ENCODE results near the gene BEST2. TPM values are rescaled to one million over a fixed set of nuclear protein-coding genes. Genes with fewer than 3 reads are reported as not detected.

BEST2 gene
- total RNA-seq, 1 donor from 2014 or later: not detected

DNA sequence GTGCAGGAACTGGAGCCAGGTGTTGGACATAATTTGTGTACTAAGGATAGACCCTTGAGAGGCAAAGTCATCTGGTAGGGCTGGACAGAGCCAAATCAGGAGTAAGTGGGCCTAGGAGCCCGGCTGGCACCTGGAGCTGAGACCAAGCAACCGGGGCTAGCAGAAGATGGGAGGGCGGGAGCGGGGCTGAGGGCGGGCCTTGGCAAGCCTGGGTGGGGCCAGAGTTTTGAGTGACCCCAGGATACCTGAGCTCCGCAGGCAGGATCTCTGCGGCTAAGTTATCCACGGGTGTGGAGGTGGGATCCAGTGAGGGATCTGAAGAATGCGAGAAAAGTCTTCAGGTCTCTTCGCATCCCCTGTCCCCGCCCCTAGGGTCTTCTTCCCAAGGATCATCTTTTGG, 15.6 kb downstream of the BEST2 start:
- peak overlapping the region; percentile 56 for H3K4me3 Mint-ChIP-seq (ENCODE audit: unreplicated experiment)
- H3K27me3 Mint-ChIP-seq (ENCODE audit: unreplicated experiment): peaks cover 23% of the 10 kb centered on the region
- no peak for DNase-seq (ENCODE audit: low spot score)
- H3K36me3 Mint-ChIP-seq (ENCODE audit: low read depth, unreplicated experiment): peaks cover 12% of the 10 kb centered on the region
- H3K9me3 Mint-ChIP-seq (ENCODE audit: unreplicated experiment): no peaks in the 10 kb centered on the region
- TF ChIP-seq, protein P1, sequence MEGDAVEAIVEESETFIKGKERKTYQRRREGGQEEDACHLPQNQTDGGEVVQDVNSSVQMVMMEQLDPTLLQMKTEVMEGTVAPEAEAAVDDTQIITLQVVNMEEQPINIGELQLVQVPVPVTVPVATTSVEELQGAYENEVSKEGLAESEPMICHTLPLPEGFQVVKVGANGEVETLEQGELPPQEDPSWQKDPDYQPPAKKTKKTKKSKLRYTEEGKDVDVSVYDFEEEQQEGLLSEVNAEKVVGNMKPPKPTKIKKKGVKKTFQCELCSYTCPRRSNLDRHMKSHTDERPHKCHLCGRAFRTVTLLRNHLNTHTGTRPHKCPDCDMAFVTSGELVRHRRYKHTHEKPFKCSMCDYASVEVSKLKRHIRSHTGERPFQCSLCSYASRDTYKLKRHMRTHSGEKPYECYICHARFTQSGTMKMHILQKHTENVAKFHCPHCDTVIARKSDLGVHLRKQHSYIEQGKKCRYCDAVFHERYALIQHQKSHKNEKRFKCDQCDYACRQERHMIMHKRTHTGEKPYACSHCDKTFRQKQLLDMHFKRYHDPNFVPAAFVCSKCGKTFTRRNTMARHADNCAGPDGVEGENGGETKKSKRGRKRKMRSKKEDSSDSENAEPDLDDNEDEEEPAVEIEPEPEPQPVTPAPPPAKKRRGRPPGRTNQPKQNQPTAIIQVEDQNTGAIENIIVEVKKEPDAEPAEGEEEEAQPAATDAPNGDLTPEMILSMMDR (IDR thresholded peaks at IDR 0.05; ENCODE audit: unreplicated experiment): no peak
- peaks cover 3% of the 10 kb centered on the region for H3K4me1 Mint-ChIP-seq (ENCODE audit: unreplicated experiment)
- no peak overlapping the region for H3K27ac Mint-ChIP-seq (ENCODE audit: unreplicated experiment)

DNA sequence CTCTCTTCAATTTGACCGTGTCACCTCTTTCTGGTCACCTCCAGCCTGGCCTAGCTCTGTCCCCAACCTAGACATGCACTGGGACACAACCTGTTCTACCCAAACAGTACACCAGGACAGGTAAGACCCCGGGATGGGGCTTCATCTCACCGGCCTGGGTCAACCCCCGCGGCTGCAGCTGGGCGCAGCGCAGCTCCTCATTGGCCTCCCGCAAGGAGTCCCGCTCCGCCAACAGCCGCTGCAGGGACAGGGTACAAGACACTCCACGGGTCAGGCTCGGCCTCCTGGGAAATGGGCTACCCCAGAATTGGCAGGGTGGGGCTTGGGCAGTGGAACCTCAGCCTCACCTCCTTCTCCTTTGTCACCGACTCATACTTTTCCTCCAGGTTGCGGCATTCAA, 16.1 kb downstream of the BEST2 start:
- Mint-ChIP-seq H3K36me3 (ENCODE audit: low read depth, unreplicated experiment) (peaks cover 12% of the 10 kb centered on the region), H3K9me3 (ENCODE audit: unreplicated experiment) (no peaks in the 10 kb centered on the region), H3K4me1 (ENCODE audit: unreplicated experiment) (peaks cover 3% of the 10 kb centered on the region), H3K27ac (ENCODE audit: unreplicated experiment) (no peak overlapping the region), H3K4me3 (ENCODE audit: unreplicated experiment) (no peak overlapping the region), H3K27me3 (ENCODE audit: unreplicated experiment) (peaks cover 23% of the 10 kb centered on the region)
- TF ChIP-seq, protein P1 (IDR thresholded peaks at IDR 0.05; ENCODE audit: unreplicated experiment): no peak
- no peak for DNase-seq (ENCODE audit: low spot score)

DNA sequence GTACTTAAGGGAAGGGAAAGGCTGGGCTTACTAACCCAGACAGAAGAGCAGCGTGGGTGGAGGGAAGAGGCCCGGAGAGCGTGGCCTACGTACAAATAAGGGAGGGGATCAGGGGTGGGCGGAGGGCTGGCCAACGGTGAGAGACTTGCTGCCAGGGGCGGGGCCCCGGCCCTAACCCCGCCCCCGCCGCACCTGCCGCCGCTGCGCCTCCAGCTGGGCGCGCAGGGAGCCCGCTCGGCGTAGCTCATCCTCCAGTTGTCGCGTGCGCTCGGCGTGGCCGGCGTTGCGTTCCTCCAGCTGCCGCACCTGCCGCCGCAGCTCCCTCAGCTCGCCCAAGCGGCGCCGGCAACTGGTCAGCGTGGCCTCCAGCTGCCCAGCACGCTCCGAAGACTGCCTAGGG, 18.1 kb downstream of the BEST2 start:
- no peaks in the 10 kb centered on the region for H3K9me3 Mint-ChIP-seq (ENCODE audit: unreplicated experiment)
- H3K27me3 Mint-ChIP-seq (ENCODE audit: unreplicated experiment): peaks cover 26% of the 10 kb centered on the region
- TF ChIP-seq, protein P1 (IDR thresholded peaks at IDR 0.05; ENCODE audit: unreplicated experiment): no peak
- H3K36me3 Mint-ChIP-seq (ENCODE audit: low read depth, unreplicated experiment): peaks cover 12% of the 10 kb centered on the region
- peaks cover 3% of the 10 kb centered on the region for H3K4me1 Mint-ChIP-seq (ENCODE audit: unreplicated experiment)
- H3K4me3 Mint-ChIP-seq (ENCODE audit: unreplicated experiment): peak overlapping the region; percentile 32
- DNase-seq (ENCODE audit: low spot score): no peak
- no peak overlapping the region for H3K27ac Mint-ChIP-seq (ENCODE audit: unreplicated experiment)

DNA sequence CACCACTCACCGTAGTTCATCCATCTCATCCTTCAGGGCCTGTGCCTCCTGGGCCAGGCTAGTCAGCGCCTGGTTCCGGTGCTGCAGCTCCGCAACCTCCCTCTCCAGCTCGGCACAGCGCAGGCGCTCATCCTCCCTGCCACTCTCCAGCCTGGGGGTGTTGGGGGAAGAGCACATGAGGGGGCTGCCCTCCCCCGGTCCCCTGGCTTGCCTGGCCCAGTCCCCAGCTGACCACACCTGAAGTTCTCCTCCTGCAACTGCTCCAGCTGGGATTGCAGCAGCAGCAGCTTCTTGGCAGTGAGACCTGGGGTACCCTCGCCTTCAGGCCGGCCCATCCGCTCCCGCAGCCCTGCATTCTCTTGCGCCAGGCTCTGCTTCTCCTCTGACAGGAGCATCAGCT, 19.3 kb downstream of the BEST2 start:
- H3K4me1 Mint-ChIP-seq (ENCODE audit: unreplicated experiment): peaks cover 3% of the 10 kb centered on the region
- TF ChIP-seq, protein P1 (IDR thresholded peaks at IDR 0.05; ENCODE audit: unreplicated experiment): no peak
- DNase-seq (ENCODE audit: low spot score): no peak
- H3K4me3 Mint-ChIP-seq (ENCODE audit: unreplicated experiment): no peak overlapping the region
- peaks cover 19% of the 10 kb centered on the region for H3K27me3 Mint-ChIP-seq (ENCODE audit: unreplicated experiment)
- peaks cover 6% of the 10 kb centered on the region for H3K36me3 Mint-ChIP-seq (ENCODE audit: low read depth, unreplicated experiment)
- no peak overlapping the region for H3K27ac Mint-ChIP-seq (ENCODE audit: unreplicated experiment)
- H3K9me3 Mint-ChIP-seq (ENCODE audit: unreplicated experiment): no peaks in the 10 kb centered on the region

DNA sequence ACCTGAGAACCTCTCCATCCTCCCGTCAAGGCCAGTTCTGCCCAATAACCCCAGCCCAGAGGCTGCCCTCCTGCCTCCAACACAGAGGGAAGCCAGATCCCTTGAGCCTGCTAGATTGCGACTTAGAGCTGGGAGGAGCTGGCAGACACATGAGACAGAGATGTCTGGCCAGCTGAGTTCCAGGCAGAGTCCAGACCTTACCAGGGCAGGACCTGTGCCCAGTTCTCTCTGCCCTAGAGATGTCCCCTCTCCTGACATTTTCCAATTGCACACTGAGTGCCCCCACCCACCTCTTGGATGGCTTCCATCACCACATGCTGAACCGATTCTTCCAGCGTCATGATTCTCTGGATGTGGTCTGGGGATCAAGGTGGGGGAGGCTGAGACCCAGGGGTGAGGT, 20.7 kb downstream of the BEST2 start:
- peaks cover 17% of the 10 kb centered on the region for H3K27me3 Mint-ChIP-seq (ENCODE audit: unreplicated experiment)
- TF ChIP-seq, protein P1 (IDR thresholded peaks at IDR 0.05; ENCODE audit: unreplicated experiment): no peak
- no peak overlapping the region for H3K27ac Mint-ChIP-seq (ENCODE audit: unreplicated experiment)
- H3K36me3 Mint-ChIP-seq (ENCODE audit: low read depth, unreplicated experiment): peaks cover 6% of the 10 kb centered on the region
- no peak overlapping the region for H3K4me3 Mint-ChIP-seq (ENCODE audit: unreplicated experiment)
- H3K4me1 Mint-ChIP-seq (ENCODE audit: unreplicated experiment): peaks cover 3% of the 10 kb centered on the region
- no peaks in the 10 kb centered on the region for H3K9me3 Mint-ChIP-seq (ENCODE audit: unreplicated experiment)
- no peak for DNase-seq (ENCODE audit: low spot score)

Data from endothelial cell (in vitro differentiated cells).